CD14-positive monocyte (primary cell): ENCODE data around the gene MAP2K5. TPM values are rescaled to one million over a fixed set of nuclear protein-coding genes. Genes with fewer than 3 reads are reported as not detected.

Source experiments
- DNase-seq, 3 donors: peaks; one replicate each; pipeline ENCODE4 v3.0.0-alpha.2; 2011 to 2022
- H2AFZ ChIP-seq: 2 replicates; pipeline ENCODE4 v1.6.0; 2012; ENCODE audit warnings: mild to moderate bottlenecking, low read depth, low read length, inconsistent platforms; ENCODE audit not compliant: insufficient read depth, poor library complexity, severe bottlenecking
- H3K27ac ChIP-seq, 2 donors: 1 replicate in 1 of 2; 2 replicates in 1 of 2; pipeline ENCODE4 v1.5.1; 2012 to 2013; ENCODE audit warnings: low read length in 2 of 2, control low read depth in 1 of 2, inconsistent platforms in 1 of 2, low read depth in 1 of 2, mild to moderate bottlenecking in 1 of 2
- H3K27me3 ChIP-seq, 2 donors: one replicate each; pipeline versions ENCODE4 v1.6.0 to v1.6.1; 2011 to 2013; ENCODE audit warnings: low read length in 2 of 2; ENCODE audit not compliant: control insufficient read depth in 2 of 2, insufficient read depth in 2 of 2
- H3K36me3 ChIP-seq, 2 donors: replicated peaks in 1 of 2; 1 replicate in 1 of 2; 2 replicates in 1 of 2; pipeline versions ENCODE4 v1.5.1 to v1.6.1; 2012 to 2013; ENCODE audit warnings: low read length in 2 of 2, control low read depth in 1 of 2, inconsistent platforms in 1 of 2, mild to moderate bottlenecking in 1 of 2; ENCODE audit not compliant: insufficient read depth in 2 of 2, control insufficient read depth in 1 of 2
- H3K4me1 ChIP-seq, 2 donors: 1 replicate in 1 of 2; 2 replicates in 1 of 2; pipeline versions ENCODE4 v1.5.1 to v1.6.1; 2012 to 2013; ENCODE audit warnings: low read length in 2 of 2, control low read depth in 1 of 2, inconsistent platforms in 1 of 2, mild to moderate bottlenecking in 1 of 2, moderate library complexity in 1 of 2; ENCODE audit not compliant: insufficient read depth in 2 of 2, control insufficient read depth in 1 of 2
- H3K4me2 ChIP-seq: replicated peaks from 2 replicates; pipeline ENCODE3; 2012; ENCODE audit warnings: low read length, moderate library complexity, mild to moderate bottlenecking; ENCODE audit not compliant: poor library complexity, severe bottlenecking; ENCODE audit errors: extremely low read depth
- H3K4me3 ChIP-seq, 3 experiments: fragments of 200-600 bp in 1 of 3; sonication (generic) in 1 of 3; replicated peaks in 1 of 3; 1 replicate in 2 of 3; 2 replicates in 1 of 3; pipeline ENCODE4 v1.5.1; 2011 to 2013; ENCODE audit warnings: low read length in 3 of 3, mild to moderate bottlenecking in 3 of 3, control low read depth in 2 of 3, low read depth in 2 of 3, inconsistent platforms in 1 of 3, moderate library complexity in 1 of 3
- H3K79me2 ChIP-seq: 2 replicates; pipeline ENCODE4 v1.6.0; 2012; ENCODE audit warnings: mild to moderate bottlenecking, control low read depth, inconsistent platforms, low read length, moderate library complexity; ENCODE audit not compliant: insufficient read depth
- H3K9ac ChIP-seq: 2 replicates; pipeline ENCODE4 v1.6.0; 2017; ENCODE audit warnings: low read length, mild to moderate bottlenecking; ENCODE audit not compliant: insufficient read depth, poor library complexity, severe bottlenecking
- H3K9me3 ChIP-seq, 2 donors: replicated peaks in 1 of 2; 1 replicate in 1 of 2; 2 replicates in 1 of 2; pipeline versions ENCODE4 v1.5.1 to v1.6.1; 2012 to 2013; ENCODE audit warnings: low read length in 2 of 2, control low read depth in 1 of 2; ENCODE audit not compliant: control insufficient read depth in 1 of 2, insufficient read depth in 1 of 2
- H4K20me1 ChIP-seq: 2 replicates; pipeline ENCODE4 v1.6.0; 2012; ENCODE audit warnings: mild to moderate bottlenecking, low read length, control low read depth, moderate library complexity; ENCODE audit not compliant: insufficient read depth
- H3K27ac Mint-ChIP-seq, 7 donors: one replicate each; pipeline ENCODE4 v1.8.0; 2020; ENCODE audit warnings: mild to moderate bottlenecking in 7 of 7, mixed read lengths in 7 of 7, moderate library complexity in 6 of 7, inconsistent platforms in 2 of 7
- H3K27me3 Mint-ChIP-seq, 3 donors: one replicate each; pipeline ENCODE4 v1.8.0; 2021 to 2022; ENCODE audit warnings: low read depth in 3 of 3, mild to moderate bottlenecking in 3 of 3, mixed read lengths in 3 of 3, moderate library complexity in 3 of 3, inconsistent platforms in 1 of 3
- H3K36me3 Mint-ChIP-seq, 2 donors: one replicate each; pipeline ENCODE4 v1.8.0; 2020; ENCODE audit warnings: mixed read lengths in 2 of 2, inconsistent platforms in 1 of 2, mild to moderate bottlenecking in 1 of 2
- H3K4me1 Mint-ChIP-seq: one replicate; pipeline ENCODE4 v1.8.0; 2020; ENCODE audit warnings: mild to moderate bottlenecking, mixed read lengths
- H3K4me3 Mint-ChIP-seq, 2 donors: one replicate each; pipeline ENCODE4 v1.8.0; 2020; ENCODE audit warnings: mild to moderate bottlenecking in 2 of 2, mixed read lengths in 2 of 2, moderate library complexity in 1 of 2
- H3K9me3 Mint-ChIP-seq, 7 donors: one replicate each; pipeline ENCODE4 v1.8.0; 2020 to 2022; ENCODE audit warnings: mixed read lengths in 7 of 7, mild to moderate bottlenecking in 6 of 7, moderate library complexity in 6 of 7, inconsistent platforms in 2 of 7
- CTCF ChIP-seq: fragments of 200-600 bp; IDR thresholded peaks from one replicate; pipeline ENCODE4 v1.8.0; 2022; ENCODE audit warnings: antibody characterized with exemption, mild to moderate bottlenecking
- WGBS: methylation state at CpG from one replicate; pipeline ENCODE4 v1.1.5; 2013; ENCODE audit warnings: missing lambda C conversion rate; ENCODE audit not compliant: insufficient coverage; 5-methylcytosine and 5-hydroxymethylcytosine counted together
- intact Hi-C, 2 donors: fragments of 100-400 bp; cut with micrococcal nuclease; formaldehyde crosslinking; loops; one replicate each; pipeline versions ENCODE4 v1.15.0 to v1.15.1; 2023
- polyA plus RNA-seq, 3 donors: library from polyadenylated mRNA; depleted of rRNA in 1 of 3; unstranded in 2 of 3; stranded (reverse) in 1 of 3; fragments of 300-500 nt in 2 of 3; fragments of >200 nt in 1 of 3; fragmentation: Illumina TruSeq in 2 of 3; gene quantifications; 1 replicate in 2 of 3; 2 replicates in 1 of 3; pipeline ENCODE4 v1.2.3, GENCODE V29; 2012 to 2021

MAP2K5 gene
- polyA plus RNA-seq, 3 donors, result 10.2 to 11.3 (median 10.6) TPM

DNA sequence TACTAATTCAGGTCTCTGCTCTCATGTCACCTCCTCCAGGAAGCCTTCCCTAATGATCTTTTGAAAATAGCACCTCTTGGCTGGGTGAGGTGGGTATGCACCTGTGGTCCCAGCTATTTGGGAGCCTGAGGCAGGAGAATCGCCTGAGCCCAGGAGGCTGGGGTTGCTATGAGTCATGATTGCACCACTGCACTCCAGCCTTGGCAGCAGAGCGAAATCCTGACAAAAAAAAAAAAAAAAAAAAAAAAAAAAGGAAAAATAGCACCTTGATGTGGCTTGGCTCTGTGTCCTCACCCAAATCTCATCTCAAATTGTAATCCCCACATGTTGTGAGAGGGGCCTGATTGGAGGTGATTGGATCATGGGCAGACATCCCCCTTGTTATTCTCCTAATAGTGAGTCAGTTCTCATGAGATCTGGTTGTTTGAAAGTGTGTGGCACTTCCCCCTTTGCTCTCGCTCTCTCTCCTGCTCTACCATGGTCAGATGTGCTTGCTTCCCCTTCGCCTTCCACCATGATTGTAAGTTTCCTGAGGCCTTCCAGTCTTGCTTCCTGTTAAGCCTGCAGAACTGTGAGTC, 308.6 kb downstream of the MAP2K5 start:
- Histone ChIP-seq H3K4me3 (peak overlapping the region in 1 of 3 experiments; percentile 19), H3K27me3 (no peaks in the 10 kb centered on the region), H3K9ac (peak overlapping the region; percentile 12), H2AFZ (no peak overlapping the region), H3K9me3 (peaks cover 7 to 23% of the 10 kb centered on the region in 2 donors), H3K36me3 (no peaks in the 10 kb centered on the region), H4K20me1 (no peaks in the 10 kb centered on the region), H3K4me1 (peaks cover 15% of the 10 kb centered on the region in 2 donors), H3K4me2 (peak overlapping the region; percentile 14), H3K79me2 (no peaks in the 10 kb centered on the region), H3K27ac (peak overlapping the region; percentile 64 to 76)
- TF ChIP-seq CTCF, result no peak
- no CpG with 5 or more reads among the region's 4 CpGs for WGBS
- peaks cover 0 to 6% of the 10 kb centered on the region in 2 donors for H3K36me3 Mint-ChIP-seq
- H3K4me1 Mint-ChIP-seq, result peaks cover 20% of the 10 kb centered on the region
- H3K9me3 Mint-ChIP-seq, result peaks cover 8 to 24% (median 19%) of the 10 kb centered on the region in 7 donors
- DNase-seq, result peak; percentile 86 to 96 (median 93)
- peak overlapping the region; percentile 88 to 95 (median 94) for H3K27ac Mint-ChIP-seq
- H3K27me3 Mint-ChIP-seq, result peaks cover 0 to 6% (median 1%) of the 10 kb centered on the region in 3 donors
- peak overlapping the region; percentile 25 to 71 for H3K4me3 Mint-ChIP-seq
- intact Hi-C loops, result no loop called here

GRCh38 chr15:67852418-67852817, 309.9 kb downstream of the MAP2K5 start:
- peak overlapping the region in 1 of 7 donors; percentile 68 for H3K27ac Mint-ChIP-seq
- no peak overlapping the region for H3K9ac ChIP-seq
- DNase-seq, result no peak
- H3K36me3 ChIP-seq, result no peaks in the 10 kb centered on the region
- no peaks in the 10 kb centered on the region for H3K79me2 ChIP-seq
- H3K4me2 ChIP-seq, result no peak overlapping the region
- WGBS, result 100% methylated on average over 1 of the region's 3 CpGs
- peaks cover 0 to 6% (median 1%) of the 10 kb centered on the region in 3 donors for H3K27me3 Mint-ChIP-seq
- H3K4me3 Mint-ChIP-seq, result no peak overlapping the region
- no peak overlapping the region for H3K4me3 ChIP-seq
- intact Hi-C loops, result no loop called here
- peaks cover 7 to 23% of the 10 kb centered on the region in 2 donors for H3K9me3 ChIP-seq
- H2AFZ ChIP-seq, result no peak overlapping the region
- peaks cover 7 to 24% (median 19%) of the 10 kb centered on the region in 7 donors for H3K9me3 Mint-ChIP-seq
- no peak overlapping the region for H3K27ac ChIP-seq
- peaks cover 20% of the 10 kb centered on the region for H3K4me1 Mint-ChIP-seq
- TF ChIP-seq CTCF, result no peak
- H4K20me1 ChIP-seq, result no peaks in the 10 kb centered on the region
- H3K4me1 ChIP-seq, result peaks cover 15% of the 10 kb centered on the region in 2 donors
- peaks cover 0 to 6% of the 10 kb centered on the region in 2 donors for H3K36me3 Mint-ChIP-seq
- H3K27me3 ChIP-seq, result no peaks in the 10 kb centered on the region
